Karpas-422 (cell line): ENCODE results near the gene RSPRY1. TPM values are rescaled to one million over a fixed set of nuclear protein-coding genes. Genes with fewer than 3 reads are reported as not detected.

ENCODE experiments used
- DNase-seq: peaks from one replicate; pipeline ENCODE4 v3.0.0-alpha.2; 2015
- H2AFZ ChIP-seq: fragments of 200-600 bp; sonication (generic); 2 replicates; pipeline ENCODE4 v1.6.1; 2014; ENCODE audit warnings: antibody characterized with exemption, low read length, mixed read lengths
- H3K27ac ChIP-seq: fragments of 200-600 bp; sonication (generic); 2 replicates; pipeline ENCODE4 v1.5.1; 2014; ENCODE audit warnings: mild to moderate bottlenecking, low read length, moderate library complexity
- H3K27me3 ChIP-seq: fragments of 200-600 bp; sonication (generic); 2 replicates; pipeline ENCODE4 v1.6.1; 2014; ENCODE audit warnings: low read length, mixed read lengths
- H3K36me3 ChIP-seq: fragments of 200-600 bp; sonication (generic); 2 replicates; pipeline ENCODE4 v1.6.1; 2014; ENCODE audit warnings: low read length, mixed read lengths; ENCODE audit not compliant: insufficient read depth
- H3K4me1 ChIP-seq: fragments of 200-600 bp; sonication (generic); 2 replicates; pipeline ENCODE4 v1.6.1; 2014; ENCODE audit warnings: mild to moderate bottlenecking, low read length, mixed read lengths
- H3K4me2 ChIP-seq: fragments of 200-600 bp; sonication (generic); 2 replicates; pipeline ENCODE4 v1.6.1; 2014; ENCODE audit warnings: low read length, low read depth, mild to moderate bottlenecking; ENCODE audit not compliant: poor library complexity, severe bottlenecking
- H3K4me3 ChIP-seq: fragments of 200-600 bp; sonication (generic); 2 replicates; pipeline ENCODE4 v1.5.1; 2014; ENCODE audit warnings: mild to moderate bottlenecking, antibody characterized with exemption, low read length, mixed read lengths
- H3K79me2 ChIP-seq: fragments of 200-600 bp; sonication (generic); 2 replicates; pipeline ENCODE4 v1.6.1; 2014; ENCODE audit warnings: mild to moderate bottlenecking, low read length, mixed read lengths
- H3K9ac ChIP-seq: fragments of 200-600 bp; sonication (generic); 2 replicates; pipeline ENCODE4 v1.6.0; 2014; ENCODE audit warnings: low read length
- H3K9me2 ChIP-seq: fragments of 200-600 bp; sonication (generic), shearing (Covaris generic); replicated peaks from 2 replicates; pipeline ENCODE4 v1.6.0; 2014; ENCODE audit warnings: mild to moderate bottlenecking, low read length, moderate library complexity; ENCODE audit not compliant: insufficient read depth
- H3K9me3 ChIP-seq: fragments of 300-700, 200-600 bp; sonication (generic); 2 replicates; pipeline ENCODE4 v1.6.1; 2014; ENCODE audit warnings: low read length, mixed read lengths
- H4K20me1 ChIP-seq: fragments of 200-600 bp; sonication (generic); 2 replicates; pipeline ENCODE4 v1.6.1; 2014; ENCODE audit warnings: mild to moderate bottlenecking, antibody characterized with exemption, low read length, low read depth; ENCODE audit not compliant: insufficient read depth
- total RNA-seq: library from RNA; depleted of rRNA; stranded (reverse); fragments of >200 nt; shearing (Covaris generic); gene quantifications from 2 replicates; pipeline ENCODE4 v1.2.3, GENCODE V29; 2014; ENCODE audit warnings: low replicate concordance

The RSPRY1 gene
- total RNA-seq, 1 experiment from 2014 or later, result 26.4 TPM

DNA sequence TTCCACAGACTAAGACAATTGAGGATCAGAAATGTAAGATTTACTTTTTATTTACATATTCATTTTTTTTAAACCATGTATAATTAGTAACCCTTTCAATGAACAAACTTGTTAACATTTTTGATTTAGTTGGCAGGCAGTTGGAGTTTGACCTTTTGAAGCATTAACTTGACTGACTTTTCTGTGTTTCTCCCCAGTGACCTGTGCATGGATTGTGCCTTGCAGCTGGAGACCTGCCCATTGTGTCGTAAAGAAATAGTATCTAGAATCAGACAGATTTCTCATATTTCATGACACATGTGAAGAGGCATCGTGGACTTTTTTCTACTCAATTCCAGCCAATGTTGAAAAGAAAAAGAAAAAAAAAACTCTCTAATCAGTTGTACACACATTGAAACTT, 52.6 kb downstream of the RSPRY1 start:
- peak overlapping the region; percentile 2; the same call in 1 of the 2 replicates for H3K27ac ChIP-seq
- no peak overlapping the region for H2AFZ ChIP-seq
- no peaks in the 10 kb centered on the region; the same call in 1 of the 2 replicates for H3K9me3 ChIP-seq
- no peak overlapping the region for H3K4me3 ChIP-seq
- H3K27me3 ChIP-seq, result no peaks in the 10 kb centered on the region
- peaks cover 44% of the 10 kb centered on the region for H3K4me1 ChIP-seq
- peaks cover 5% of the 10 kb centered on the region; the same call in 1 of the 2 replicates for H3K79me2 ChIP-seq
- H3K4me2 ChIP-seq, result no peak overlapping the region
- no peak overlapping the region for H3K9ac ChIP-seq
- no peak for DNase-seq
- H3K9me2 ChIP-seq, result no peaks in the 10 kb centered on the region
- peaks cover 19% of the 10 kb centered on the region for H3K36me3 ChIP-seq
- no peaks in the 10 kb centered on the region for H4K20me1 ChIP-seq

DNA sequence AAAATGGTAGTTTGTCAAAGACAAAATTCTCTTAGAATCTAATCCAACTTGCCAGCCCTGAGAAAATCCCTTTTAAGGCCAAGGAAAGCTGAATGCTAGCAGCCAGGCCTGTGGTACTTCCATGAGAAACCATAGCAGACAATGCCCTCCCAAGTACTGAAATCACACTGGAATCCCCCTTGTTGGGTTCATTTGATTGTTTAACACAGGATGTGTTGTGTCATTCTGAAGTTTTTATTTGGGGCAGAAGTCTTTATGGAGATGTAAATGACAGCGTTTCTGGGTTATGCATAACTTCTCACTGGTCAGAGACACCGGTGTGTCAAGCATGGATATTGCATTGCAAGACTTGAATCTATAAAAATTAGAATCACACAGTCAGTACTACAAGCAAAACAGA, 53.0 kb downstream of the RSPRY1 start:
- Histone ChIP-seq H3K9me3 (no peaks in the 10 kb centered on the region; the same call in 1 of the 2 replicates), H4K20me1 (no peaks in the 10 kb centered on the region), H3K36me3 (peaks cover 19% of the 10 kb centered on the region), H2AFZ (no peak overlapping the region), H3K4me3 (no peak overlapping the region), H3K79me2 (peaks cover 5% of the 10 kb centered on the region; the same call in 1 of the 2 replicates), H3K4me1 (peaks cover 41% of the 10 kb centered on the region), H3K4me2 (no peak overlapping the region), H3K27ac (peak overlapping the region; percentile 2; the same call in 1 of the 2 replicates), H3K9me2 (no peaks in the 10 kb centered on the region), H3K9ac (no peak overlapping the region), H3K27me3 (no peaks in the 10 kb centered on the region)
- no peak for DNase-seq

DNA sequence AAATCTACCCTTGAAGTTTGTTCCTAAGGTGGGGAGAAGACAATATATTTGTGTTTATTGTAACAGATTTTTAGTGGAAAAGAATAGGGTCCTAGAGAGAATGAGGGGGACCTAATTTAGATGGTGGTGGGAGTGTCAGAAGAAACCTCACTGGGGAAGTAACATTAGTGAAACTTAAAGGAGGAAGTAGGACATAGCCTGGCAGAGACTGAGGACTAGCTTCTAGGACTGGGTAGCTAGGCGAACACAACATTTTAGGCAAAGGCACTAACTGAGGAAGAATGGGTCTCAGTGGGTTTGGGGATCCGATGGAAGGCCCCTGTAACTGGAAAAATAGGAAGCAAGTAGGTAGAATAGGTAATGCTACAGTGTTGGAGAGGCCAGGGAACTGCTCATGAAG, 54.7 kb downstream of the RSPRY1 start:
- DNase-seq, result peak; percentile 76
- peak overlapping the region; percentile 72 for H3K27ac ChIP-seq
- H3K4me2 ChIP-seq, result peak overlapping the region; percentile 46

DNA sequence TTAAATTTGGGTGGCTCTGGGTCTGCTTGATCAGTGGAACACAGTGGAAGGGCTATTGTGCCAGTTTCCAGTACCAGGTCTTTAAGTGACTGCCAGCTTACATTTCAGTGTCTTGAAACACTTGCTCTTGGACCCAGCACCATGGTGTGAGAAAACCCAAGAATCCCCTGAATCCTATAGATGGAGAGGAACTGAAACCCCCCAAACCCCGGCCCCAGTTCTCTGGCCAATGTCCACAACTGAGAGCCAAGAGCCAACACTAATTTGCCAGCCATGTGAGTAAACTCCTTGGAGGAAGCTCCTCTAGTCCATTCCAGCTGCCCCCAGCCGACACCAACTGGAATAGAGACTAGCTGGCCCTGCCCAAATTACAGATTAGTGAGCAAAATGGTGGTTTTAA, 56.5 kb downstream of the RSPRY1 start:
- H4K20me1 ChIP-seq, result no peaks in the 10 kb centered on the region
- DNase-seq, result no peak
- peaks cover 12% of the 10 kb centered on the region for H3K79me2 ChIP-seq

More for the DNA sequence above, 54.7 kb downstream of the RSPRY1 start:
- peak overlapping the region; percentile 40 for H3K9ac ChIP-seq
- peaks cover 13% of the 10 kb centered on the region for H3K36me3 ChIP-seq
- peaks cover 33% of the 10 kb centered on the region for H3K4me1 ChIP-seq
- no peaks in the 10 kb centered on the region for H3K9me2 ChIP-seq
- H3K27me3 ChIP-seq, result no peaks in the 10 kb centered on the region
- no peaks in the 10 kb centered on the region; the same call in 1 of the 2 replicates for H3K9me3 ChIP-seq
- H3K4me3 ChIP-seq, result no peak overlapping the region; the same call in 1 of the 2 replicates
- H4K20me1 ChIP-seq, result no peaks in the 10 kb centered on the region
- H3K79me2 ChIP-seq, result peaks cover 12% of the 10 kb centered on the region
- no peak overlapping the region for H2AFZ ChIP-seq

DNA sequence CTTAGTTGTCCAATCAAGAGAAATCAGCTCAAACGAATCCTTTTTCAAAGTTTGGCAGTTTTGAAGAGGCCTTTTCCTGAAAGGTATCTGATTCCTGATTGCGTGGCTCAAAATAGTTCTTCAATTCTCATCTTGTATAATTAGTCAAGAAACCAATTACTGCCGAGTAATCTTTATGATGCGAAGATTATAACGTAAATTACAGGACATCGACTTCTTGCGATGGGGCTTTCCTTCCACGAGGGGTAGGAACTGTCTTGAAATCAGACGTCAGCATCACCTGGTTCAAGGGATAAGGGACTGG, 58.3 kb downstream of the RSPRY1 start:
- Histone ChIP-seq H3K9ac (peak overlapping the region; percentile 83), H4K20me1 (no peaks in the 10 kb centered on the region), H3K4me3 (peak overlapping the region; percentile 83), H2AFZ (no peak overlapping the region), H3K4me2 (peak overlapping the region; percentile 91), H3K79me2 (peaks cover 12% of the 10 kb centered on the region), H3K9me2 (no peaks in the 10 kb centered on the region), H3K27me3 (no peaks in the 10 kb centered on the region), H3K9me3 (no peaks in the 10 kb centered on the region), H3K36me3 (peaks cover 10% of the 10 kb centered on the region), H3K27ac (peak overlapping the region; percentile 60), H3K4me1 (peaks cover 34% of the 10 kb centered on the region)
- DNase-seq, result no peak

More for the DNA sequence above, 56.5 kb downstream of the RSPRY1 start:
- Histone ChIP-seq H3K27ac (no peak overlapping the region), H2AFZ (no peak overlapping the region), H3K36me3 (peaks cover 12% of the 10 kb centered on the region), H3K4me1 (peaks cover 34% of the 10 kb centered on the region), H3K27me3 (no peaks in the 10 kb centered on the region), H3K9me3 (no peaks in the 10 kb centered on the region), H3K4me2 (no peak overlapping the region), H3K9ac (no peak overlapping the region), H3K4me3 (no peak overlapping the region), H3K9me2 (no peaks in the 10 kb centered on the region)

DNA sequence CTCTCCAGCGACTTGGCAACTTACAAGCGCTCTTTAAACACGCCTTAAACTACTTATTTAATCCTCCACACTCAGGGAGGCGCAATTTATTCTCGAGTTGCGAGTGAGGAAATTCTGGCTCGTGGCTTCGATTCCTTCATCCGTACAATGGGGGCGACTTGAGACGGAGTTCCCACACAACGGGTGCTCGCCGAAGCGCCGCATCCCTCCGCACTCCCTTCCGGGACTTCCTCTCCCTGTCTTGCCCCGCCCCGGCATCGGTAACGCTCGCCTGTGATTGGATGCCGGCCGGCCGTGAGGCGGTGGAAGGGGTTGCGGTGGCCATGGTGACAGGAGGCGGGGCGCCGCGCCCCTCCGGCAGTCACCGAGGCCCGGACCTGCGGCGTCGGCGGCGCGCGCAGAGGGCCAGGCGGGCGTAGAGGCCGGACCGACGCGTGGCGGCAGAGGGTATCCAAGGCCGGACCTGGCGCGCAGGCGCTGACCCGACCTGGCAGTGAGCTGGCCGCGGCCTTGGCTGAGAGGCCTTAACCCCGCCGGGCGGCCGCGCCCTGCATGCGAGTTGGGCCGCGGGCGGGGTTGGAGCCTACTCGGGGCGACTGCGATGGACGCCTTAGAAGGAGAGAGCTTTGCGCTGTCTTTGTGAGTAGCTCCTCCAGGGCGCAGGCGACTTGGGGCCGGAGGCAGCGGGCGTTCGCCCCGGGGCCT, 58.8 kb downstream of the RSPRY1 start, which contains the start of gene ARL2BP:
Gene ARL2BP, plus strand, starts transcription at position 493 of the 705 bp plus-strand sequence. Its CDS starts 109 bp downstream, at position 602.
- Histone ChIP-seq H3K9me3 (no peaks in the 10 kb centered on the region), H3K27me3 (no peaks in the 10 kb centered on the region)
- DNase-seq, result peak; percentile 98

DNA sequence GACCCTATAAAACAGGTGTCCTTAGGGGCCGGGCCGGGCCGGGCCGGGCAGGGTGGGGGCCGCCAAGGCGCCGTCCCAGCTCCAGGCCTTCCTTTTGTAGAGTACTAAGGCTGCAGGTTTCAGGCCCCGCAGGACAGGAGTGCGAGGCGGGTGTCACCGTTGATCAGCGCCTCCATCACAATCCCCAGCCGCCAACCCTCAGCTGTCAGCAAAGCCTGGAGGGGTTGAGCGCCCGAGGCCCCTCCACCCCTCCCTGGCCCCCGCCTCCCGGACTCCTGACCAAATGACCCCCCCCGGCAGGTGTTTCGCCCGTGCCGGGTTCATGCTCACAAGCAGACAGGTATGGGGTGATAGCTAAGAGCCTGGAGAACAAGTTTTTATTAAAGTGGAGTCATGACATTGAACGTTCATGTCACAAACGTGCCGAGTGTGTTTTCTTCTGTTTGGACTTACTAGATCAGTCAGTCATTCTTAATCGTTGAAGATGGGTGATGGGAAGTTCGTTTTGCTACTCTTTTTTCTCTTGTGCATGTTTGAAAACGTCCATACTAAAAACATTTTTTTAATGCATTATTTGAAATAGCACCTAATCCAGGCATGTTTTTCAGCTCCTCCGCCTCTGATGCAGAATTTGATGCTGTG, 59.5 kb downstream of the RSPRY1 start:
- Histone ChIP-seq H3K9me2 (no peaks in the 10 kb centered on the region), H3K9ac (peak overlapping the region; percentile 83), H3K27ac (peak overlapping the region; percentile 16; the same call in 1 of the 2 replicates), H3K4me3 (peak overlapping the region; percentile 83), H3K4me2 (peak overlapping the region; percentile 91), H2AFZ (peak overlapping the region; percentile 75), H3K4me1 (peaks cover 26% of the 10 kb centered on the region), H3K36me3 (peaks cover 19% of the 10 kb centered on the region), H3K27me3 (no peaks in the 10 kb centered on the region), H4K20me1 (no peaks in the 10 kb centered on the region), H3K9me3 (no peaks in the 10 kb centered on the region), H3K79me2 (peaks cover 12% of the 10 kb centered on the region)
- peak; percentile 64 for DNase-seq

More for the DNA sequence above, 58.8 kb downstream of the RSPRY1 start, which contains the start of gene ARL2BP:
- peak within 1 kb of the TSS; percentile 60 for H3K27ac ChIP-seq
- H2AFZ ChIP-seq, result peak within 1 kb of the TSS; percentile 75
- peak within 1 kb of the TSS; percentile 83 for H3K4me3 ChIP-seq
- peak within 1 kb of the TSS; percentile 83 for H3K9ac ChIP-seq
- peaks cover 32% of the 10 kb centered on the region for H3K4me1 ChIP-seq
- no peaks in the 10 kb centered on the region for H3K9me2 ChIP-seq
- no peaks in the 10 kb centered on the region for H4K20me1 ChIP-seq
- peaks cover 12% of the 10 kb centered on the region for H3K79me2 ChIP-seq
- peak within 1 kb of the TSS; percentile 91 for H3K4me2 ChIP-seq
- H3K36me3 ChIP-seq, result peaks cover 15% of the 10 kb centered on the region

DNA sequence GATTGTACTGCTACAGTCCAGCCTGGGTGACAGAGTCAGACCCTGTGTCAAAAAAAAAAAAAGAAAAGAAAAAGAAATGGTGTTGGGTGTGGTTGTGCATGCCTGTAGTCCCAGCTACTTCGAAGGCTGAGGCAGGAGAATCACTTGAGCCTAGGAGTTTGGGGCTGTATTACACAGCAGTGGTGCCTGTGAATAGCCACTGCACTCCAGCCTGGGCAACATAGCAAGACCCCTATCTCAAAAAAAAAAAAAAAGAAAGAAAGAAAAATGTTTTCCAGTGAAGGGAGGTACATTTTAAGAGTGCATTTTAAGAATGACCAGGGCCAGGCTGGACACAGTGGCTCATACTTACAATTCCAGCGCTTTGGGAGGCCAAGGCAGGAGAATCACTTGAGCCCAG, 65.2 kb downstream of the RSPRY1 start:
- H3K36me3 ChIP-seq, result peaks cover 30% of the 10 kb centered on the region
- no peak overlapping the region for H3K4me3 ChIP-seq
- H3K9ac ChIP-seq, result no peak overlapping the region
- no peaks in the 10 kb centered on the region for H3K9me3 ChIP-seq
- H3K4me2 ChIP-seq, result no peak overlapping the region
- H3K27ac ChIP-seq, result no peak overlapping the region
- no peaks in the 10 kb centered on the region for H3K27me3 ChIP-seq
- H3K79me2 ChIP-seq, result no peaks in the 10 kb centered on the region; the same call in 1 of the 2 replicates
- no peaks in the 10 kb centered on the region for H4K20me1 ChIP-seq
- H2AFZ ChIP-seq, result no peak overlapping the region
- no peaks in the 10 kb centered on the region for H3K4me1 ChIP-seq
- DNase-seq, result no peak
- H3K9me2 ChIP-seq, result no peaks in the 10 kb centered on the region
